Neural progenitor cell (in vitro differentiated cells): ENCODE data around the gene AHSA1. TPM values are rescaled to one million over a fixed set of nuclear protein-coding genes. Genes with fewer than 3 reads are reported as not detected.

Source experiments
- DNase-seq: peaks from one replicate; pipeline ENCODE4 v3.0.0-alpha.2; 2016; ENCODE audit warnings: low spot score
- H2AFZ ChIP-seq: fragments of 200-600 bp; sonication (generic); replicated peaks from 2 replicates; pipeline ENCODE4 v1.6.1; 2016; ENCODE audit warnings: antibody characterized with exemption
- H3F3A ChIP-seq: fragments of 200-600 bp; sonication (generic); 2 replicates; pipeline ENCODE4 v1.6.1; 2016; ENCODE audit warnings: antibody characterized with exemption, low read depth
- H3K27ac ChIP-seq: fragments of 200-600 bp; sonication (generic); 2 replicates; pipeline ENCODE4 v1.5.1; 2016; ENCODE audit warnings: mild to moderate bottlenecking
- H3K27me3 ChIP-seq: fragments of 200-600 bp; sonication (generic); 2 replicates; pipeline ENCODE4 v1.6.1; 2016; ENCODE audit warnings: mild to moderate bottlenecking, moderate library complexity
- H3K36me3 ChIP-seq: fragments of 200-600 bp; sonication (generic); 2 replicates; pipeline ENCODE4 v1.5.1; 2016
- H3K4me1 ChIP-seq: fragments of 200-600 bp; sonication (generic); 2 replicates; pipeline ENCODE4 v1.6.1; 2016; ENCODE audit warnings: mixed run types
- H3K4me2 ChIP-seq: fragments of 200-600 bp; sonication (generic); 2 replicates; pipeline ENCODE4 v1.6.1; 2016
- H3K4me3 ChIP-seq: fragments of 200-600 bp; sonication (generic); 2 replicates; pipeline ENCODE4 v1.5.1; 2016
- H3K79me2 ChIP-seq: fragments of 200-600 bp; sonication (generic); 2 replicates; pipeline ENCODE4 v1.6.1; 2016; ENCODE audit warnings: low read depth
- H3K9ac ChIP-seq: fragments of 200-600 bp; sonication (generic); 2 replicates; pipeline ENCODE4 v1.6.1; 2016
- H3K9me3 ChIP-seq: fragments of 200-600 bp; sonication (generic); 2 replicates; pipeline ENCODE4 v1.5.1; 2016; ENCODE audit warnings: low read depth
- H4K20me1 ChIP-seq: fragments of 200-600 bp; sonication (generic); 2 replicates; pipeline ENCODE4 v1.6.1; 2016; ENCODE audit warnings: low read depth
- H3K27ac Mint-ChIP-seq: 3 replicates; pipeline ENCODE4 v1.8.0; 2021; ENCODE audit warnings: mixed read lengths
- H3K27me3 Mint-ChIP-seq: 2 replicates; pipeline ENCODE4 v1.8.0; 2022; ENCODE audit warnings: low read depth, mild to moderate bottlenecking, inconsistent platforms, moderate library complexity, mixed read lengths; ENCODE audit not compliant: insufficient read depth
- H3K36me3 Mint-ChIP-seq: 3 replicates; pipeline ENCODE4 v1.8.0; 2021; ENCODE audit warnings: mixed read lengths
- H3K4me1 Mint-ChIP-seq: 3 replicates; pipeline ENCODE4 v1.8.0; 2021; ENCODE audit warnings: mixed read lengths
- H3K4me3 Mint-ChIP-seq: 3 replicates; pipeline ENCODE4 v1.8.0; 2021; ENCODE audit warnings: mild to moderate bottlenecking, moderate library complexity, mixed read lengths
- H3K9me3 Mint-ChIP-seq: 3 replicates; pipeline ENCODE4 v1.8.0; 2020; ENCODE audit warnings: mixed read lengths
- CTCF ChIP-seq: fragments of 200-600 bp; sonication (generic); IDR thresholded peaks from 2 replicates; pipeline ENCODE4 v1.5.1; 2017; ENCODE audit warnings: antibody characterized with exemption, mild to moderate bottlenecking
- EZH2 ChIP-seq: fragments of 200-600 bp; sonication (generic); IDR thresholded peaks from 2 replicates; pipeline ENCODE4 v1.6.1; 2017; ENCODE audit warnings: antibody characterized with exemption, mild to moderate bottlenecking, moderate library complexity
- EZH2phosphoT487 ChIP-seq: fragments of 200-600 bp; sonication (generic); IDR thresholded peaks from 2 replicates; pipeline ENCODE4 v1.6.1; 2017; ENCODE audit warnings: antibody characterized with exemption
- total RNA-seq: library from RNA; depleted of rRNA; stranded (reverse); fragments of >200 nt; gene quantifications from 2 replicates; pipeline ENCODE4 v1.2.3, GENCODE V29; 2015; ENCODE audit warnings: low replicate concordance

Gene AHSA1
- total RNA-seq, 1 donor from 2014 or later: 185 TPM

- H3K9me3 Mint-ChIP-seq: peaks cover 3% of the 10 kb centered on the region
- Histone ChIP-seq H3K79me2 (no peaks in the 10 kb centered on the region), H3K9me3 (peaks cover 5% of the 10 kb centered on the region), H3K27ac (no peak overlapping the region), H3K9ac (no peak overlapping the region), H3K4me2 (no peak overlapping the region), H3K4me1 (no peaks in the 10 kb centered on the region), H3K36me3 (peaks cover 5% of the 10 kb centered on the region), H2AFZ (no peak overlapping the region), H3K27me3 (no peaks in the 10 kb centered on the region), H3F3A (no peaks in the 10 kb centered on the region), H3K4me3 (no peak overlapping the region), H4K20me1 (no peaks in the 10 kb centered on the region)
- no peak overlapping the region for H3K4me3 Mint-ChIP-seq
- H3K4me1 Mint-ChIP-seq: no peaks in the 10 kb centered on the region
- no peaks in the 10 kb centered on the region for H3K27me3 Mint-ChIP-seq
- H3K27ac Mint-ChIP-seq: no peak overlapping the region
- DNase-seq: no peak
- H3K36me3 Mint-ChIP-seq: peaks cover 30% of the 10 kb centered on the region
- no peak for TF ChIP-seq CTCF
- no peak for TF ChIP-seq EZH2phosphoT487
- TF ChIP-seq EZH2: no peak
Measured at GRCh38 chr14:77424862-77425261, 33.0 kb upstream of the AHSA1 start.

GRCh38 chr14:77426396-77426795, 31.5 kb upstream of the AHSA1 start:
- Histone ChIP-seq H3F3A (no peaks in the 10 kb centered on the region), H3K4me2 (no peak overlapping the region), H3K9ac (no peak overlapping the region), H2AFZ (no peak overlapping the region), H3K36me3 (peaks cover 5% of the 10 kb centered on the region), H3K4me1 (no peaks in the 10 kb centered on the region), H3K79me2 (no peaks in the 10 kb centered on the region), H3K9me3 (no peaks in the 10 kb centered on the region), H3K4me3 (no peak overlapping the region), H3K27ac (no peak overlapping the region), H3K27me3 (no peaks in the 10 kb centered on the region), H4K20me1 (no peaks in the 10 kb centered on the region)
- no peaks in the 10 kb centered on the region for H3K9me3 Mint-ChIP-seq
- DNase-seq: no peak
- H3K27me3 Mint-ChIP-seq: no peaks in the 10 kb centered on the region
- no peaks in the 10 kb centered on the region for H3K4me1 Mint-ChIP-seq
- H3K27ac Mint-ChIP-seq: no peak overlapping the region
- TF ChIP-seq EZH2phosphoT487 (no peak), EZH2 (no peak), CTCF (no peak)
- H3K36me3 Mint-ChIP-seq: peaks cover 32% of the 10 kb centered on the region
- no peak overlapping the region for H3K4me3 Mint-ChIP-seq

- no peak for DNase-seq
- Histone ChIP-seq H3K9me3 (no peaks in the 10 kb centered on the region), H3K79me2 (no peaks in the 10 kb centered on the region), H3K27me3 (no peaks in the 10 kb centered on the region), H3F3A (no peaks in the 10 kb centered on the region), H3K27ac (no peak overlapping the region), H3K36me3 (peaks cover 8% of the 10 kb centered on the region), H3K4me1 (no peaks in the 10 kb centered on the region), H2AFZ (no peak overlapping the region), H3K4me2 (no peak overlapping the region), H4K20me1 (no peaks in the 10 kb centered on the region), H3K9ac (no peak overlapping the region), H3K4me3 (no peak overlapping the region)
- Mint-ChIP-seq H3K9me3 (no peaks in the 10 kb centered on the region), H3K4me3 (no peak overlapping the region), H3K4me1 (no peaks in the 10 kb centered on the region), H3K36me3 (peaks cover 21% of the 10 kb centered on the region), H3K27me3 (no peaks in the 10 kb centered on the region), H3K27ac (no peak overlapping the region)
- TF ChIP-seq EZH2phosphoT487 (no peak), CTCF (no peak), EZH2 (no peak)
Measured at GRCh38 chr14:77436042-77436441, 21.9 kb upstream of the AHSA1 start.

- Mint-ChIP-seq H3K27me3 (no peaks in the 10 kb centered on the region), H3K4me1 (no peaks in the 10 kb centered on the region), H3K27ac (no peak overlapping the region), H3K9me3 (no peaks in the 10 kb centered on the region), H3K4me3 (no peak overlapping the region), H3K36me3 (peaks cover 33% of the 10 kb centered on the region)
- no peak overlapping the region for H3K9ac ChIP-seq
- no peaks in the 10 kb centered on the region for H3F3A ChIP-seq
- no peak overlapping the region for H3K27ac ChIP-seq
- TF ChIP-seq CTCF: no peak
- no peak for DNase-seq
- H3K9me3 ChIP-seq: no peaks in the 10 kb centered on the region
- no peak overlapping the region for H3K4me3 ChIP-seq
- H3K4me1 ChIP-seq: no peaks in the 10 kb centered on the region
- H3K27me3 ChIP-seq: no peaks in the 10 kb centered on the region
- no peak overlapping the region for H3K4me2 ChIP-seq
- H3K79me2 ChIP-seq: no peaks in the 10 kb centered on the region
- H2AFZ ChIP-seq: no peak overlapping the region
- no peaks in the 10 kb centered on the region for H4K20me1 ChIP-seq
- no peaks in the 10 kb centered on the region for H3K36me3 ChIP-seq
Measured at GRCh38 chr14:77438596-77438995, 19.3 kb upstream of the AHSA1 start.
